HepG2 (cell line): Measurements from ENCODE around the gene MSH3. TPM values are rescaled to one million over a fixed set of nuclear protein-coding genes. Genes with fewer than 3 reads are reported as not detected.
A peak's percentile ranks its signal among the peaks of the same experiment; 100 is the strongest.

ENCODE experiments used
- ATAC-seq: fragments of 200-7000 bp; cut with Tn5 transposase; 3 replicates; pipeline ENCODE4 v1.9.1; 2020; ENCODE audit warnings: mild to moderate bottlenecking, moderate library complexity
- BruUV-seq: library from RNA; stranded (reverse); fragments of 400-500 nt; replicated peaks from 2 replicates; lab custom pipeline; 2021; lab: Mats Ljungman, UMichigan
- CTCF ChIA-PET: fragments of 300-600 bp; formaldehyde crosslinking; extraction: SDS; loops from one replicate; lab custom pipeline; 2021; ENCODE audit warnings: low total read pairs, inconsistent platforms, low intra/inter-chr PET ratio; lab: Yijun Ruan, JAX
- POLR2A ChIA-PET: fragments of 350-600 bp; sonication (Branson Sonifier 250); formaldehyde crosslinking; loops from one replicate; lab custom pipeline; 2020; ENCODE audit warnings: antibody characterized with exemption, inconsistent platforms; lab: Yijun Ruan, JAX
- DNase-seq: peaks from one replicate; pipeline ENCODE4 v3.0.0-alpha.2; 2015; ENCODE audit warnings: low spot score
- FAIRE-seq: peaks from 3 replicates; lab custom pipeline; 2011; peaks lifted over from hg19 to GRCh38; lab: Jason Lieb, UNC
- H2AFZ ChIP-seq: one replicate; pipeline ENCODE4 v1.6.1; 2011; ENCODE audit warnings: low read length, inconsistent platforms
- H3K27ac ChIP-seq: fragments of 300-600 bp; 3 replicates; pipeline ENCODE4 v1.8.0; 2011; ENCODE audit warnings: mixed run types, mild to moderate bottlenecking, mixed read lengths, low read length, inconsistent platforms; ENCODE audit not compliant: insufficient read depth; ENCODE audit errors: extremely low read length
- H3K27me3 ChIP-seq, 2 experiments: fragments of 200-600 bp in 1 of 2; 2 replicates in 1 of 2; 3 replicates in 1 of 2; pipeline versions ENCODE4 v1.6.0 to v1.8.0; 2011; ENCODE audit warnings: low read length in 2 of 2, mild to moderate bottlenecking in 2 of 2, moderate library complexity in 2 of 2, inconsistent platforms in 1 of 2; ENCODE audit not compliant: insufficient read depth in 2 of 2, control insufficient read depth in 1 of 2
- H3K36me3 ChIP-seq, 2 experiments: fragments of 200-600 bp in 1 of 2; replicated peaks in 1 of 2; 2 replicates in 1 of 2; 3 replicates in 1 of 2; pipeline versions ENCODE4 v1.5.1 to v1.8.0; 2011; ENCODE audit warnings: low read length in 2 of 2, inconsistent platforms in 1 of 2; ENCODE audit not compliant: insufficient read depth in 2 of 2, control insufficient read depth in 1 of 2
- H3K4me1 ChIP-seq: 2 replicates; pipeline ENCODE4 v1.5.1; 2012; ENCODE audit warnings: low read length, inconsistent platforms; ENCODE audit not compliant: insufficient read depth
- H3K4me2 ChIP-seq: 2 replicates; pipeline ENCODE4 v1.6.0; 2011; ENCODE audit warnings: low read depth, low read length, inconsistent platforms
- H3K4me3 ChIP-seq, 3 experiments: fragments of 200-600 bp in 1 of 3; sonication (generic), shearing (Covaris generic) in 1 of 3; replicated peaks in 1 of 3; 2 replicates each; pipeline ENCODE4 v1.5.1; 2011 to 2016; ENCODE audit warnings: low read length in 3 of 3, inconsistent platforms in 2 of 3, low read depth in 2 of 3, mild to moderate bottlenecking in 2 of 3, control low read depth in 1 of 3, mixed read lengths in 1 of 3; ENCODE audit not compliant: insufficient read depth in 1 of 3
- H3K79me2 ChIP-seq: one replicate; pipeline ENCODE4 v1.6.1; 2011; ENCODE audit warnings: low read length, inconsistent platforms; ENCODE audit not compliant: insufficient read depth
- H3K9ac ChIP-seq: 2 replicates; pipeline ENCODE4 v1.6.0; 2011; ENCODE audit warnings: mild to moderate bottlenecking, low read depth, low read length, inconsistent platforms; ENCODE audit not compliant: insufficient read depth
- H3K9me3 ChIP-seq: 2 replicates; pipeline ENCODE4 v1.5.1; 2012; ENCODE audit warnings: mild to moderate bottlenecking, low read length
- H4K20me1 ChIP-seq: 2 replicates; pipeline ENCODE4 v1.6.0; 2011; ENCODE audit warnings: inconsistent platforms, mild to moderate bottlenecking, low read length, moderate library complexity; ENCODE audit not compliant: insufficient read depth
- CEBPB ChIP-seq: IDR thresholded peaks from 2 replicates; pipeline ENCODE4 v1.6.1; 2011; ENCODE audit warnings: low read depth, low read length, improper control_type of control experiment, borderline replicate concordance
- FOSL2 ChIP-seq: sonication (generic); formaldehyde crosslinking; IDR thresholded peaks from 2 replicates; pipeline ENCODE4 v1.4.0; 2020; ENCODE audit warnings: missing genetic modification reagents
- HNRNPL ChIP-seq: fragments of 200-400 bp; formaldehyde crosslinking; IDR thresholded peaks from 2 replicates; pipeline ENCODE4 v1.6.1; 2017; ENCODE audit warnings: mild to moderate bottlenecking, low read depth, low read length
- SIX1 ChIP-seq: sonication (generic); formaldehyde crosslinking; IDR thresholded peaks from 2 replicates; pipeline ENCODE4 v1.4.0; 2020; ENCODE audit warnings: missing genetic modification reagents, borderline replicate concordance
- SOX6 ChIP-seq, 2 experiments: fragments of 450-650 bp in 1 of 2; sonication (generic) in 1 of 2; formaldehyde crosslinking in 1 of 2; IDR thresholded peaks; 2 replicates each; pipeline versions ENCODE4 v1.4.0 to v1.6.1; 2017 to 2020; ENCODE audit warnings: antibody characterized with exemption in 1 of 2, mild to moderate bottlenecking in 1 of 2, missing genetic modification reagents in 1 of 2
- SP4 ChIP-seq: sonication (generic); formaldehyde crosslinking; IDR thresholded peaks from 2 replicates; pipeline ENCODE4 v1.8.1; 2023; ENCODE audit warnings: mild to moderate bottlenecking, missing genetic modification reagents
- ZFP37 ChIP-seq: sonication (generic); formaldehyde crosslinking; IDR thresholded peaks from 2 replicates; pipeline ENCODE4 v1.4.0; 2020; ENCODE audit warnings: missing genetic modification reagents, borderline replicate concordance
- ZNF644 ChIP-seq: IDR thresholded peaks from 2 replicates; pipeline ENCODE4 v1.6.1; 2016; ENCODE audit warnings: low read depth
- ZNF7 ChIP-seq: IDR thresholded peaks from 2 replicates; pipeline ENCODE4 v1.6.1; 2016; ENCODE audit warnings: missing biosample characterization, missing genetic modification reagents
- ZSCAN30 ChIP-seq: sonication (generic); formaldehyde crosslinking; IDR thresholded peaks from 2 replicates; pipeline ENCODE4 v1.5.0; 2020; ENCODE audit warnings: mild to moderate bottlenecking, missing genetic modification reagents
- WGBS: methylation state at CpG from one replicate; pipeline ENCODE4 v1.1.6; 2017; ENCODE audit warnings: low lambda C conversion rate; 5-methylcytosine and 5-hydroxymethylcytosine counted together
- in situ Hi-C: cut with HindIII; loops from 2 replicates; pipeline ENCODE4 v1.10.0; 2017; ENCODE audit warnings: low pct_unique_long_range_greater_than_20kb; ENCODE audit not compliant: extremely low pct_ligation_motif_present
- intact Hi-C: fragments of 100-400 bp; cut with micrococcal nuclease; formaldehyde crosslinking; loops from one replicate; pipeline ENCODE4 v1.10.0; 2022; ENCODE audit not compliant: unreplicated experiment
- polyA plus RNA-seq, 8 experiments: library from polyadenylated mRNA; depleted of rRNA in 3 of 8; stranded (reverse) in 7 of 8; unstranded in 1 of 8; fragments of >200 nt; fragmentation: Illumina TruSeq in 4 of 8; extraction: Trizol in 4 of 8; gene quantifications; 2 replicates each; pipeline versions ENCODE4 v1.2.1 to v1.2.3, GENCODE V29; 2011 to 2016; ENCODE audit warnings: low read depth in 4 of 8, missing spikeins in 1 of 8, mixed read lengths in 1 of 8; ENCODE audit not compliant: insufficient read depth in 1 of 8
- total RNA-seq, 5 experiments: library from RNA; depleted of rRNA; stranded (reverse); fragments of >200 nt; fragmentation: Illumina TruSeq; extraction: Trizol; gene quantifications; 2 replicates each; pipeline ENCODE4 v1.2.3, GENCODE V29; 2016; ENCODE audit warnings: low read depth in 1 of 5

The MSH3 gene
- total and polyA plus RNA-seq, 2 of the 13 experiments (the other 11 are each of a cell fraction or from before 2014, with no cell fraction given) = 4.0 to 16.4 TPM

GRCh38 chr5:80865551-80865950 is 211.1 kb downstream of the MSH3 start:
- Histone ChIP-seq H3K9ac (no peak overlapping the region), H3K27me3 (no peaks in the 10 kb centered on the region), H3K4me1 (no peaks in the 10 kb centered on the region)
- WGBS = 98% methylated on average over 2 of the region's 2 CpGs
- no peak for TF ChIP-seq ZNF7 (CRISPR knock-in tag)
- TF ChIP-seq FOSL2 (CRISPR knock-in tag) = no peak
- no peak for TF ChIP-seq HNRNPL
- 0 out of 2 replicates have a peak, but pooled peaks have one; percentile 15 for TF ChIP-seq CEBPB
- TF ChIP-seq, all 625 proteins: peak for 1
- no peaks in the 10 kb centered on the region for H3K9me3 ChIP-seq
- H2AFZ ChIP-seq = no peak overlapping the region
- CTCF ChIA-PET = no interaction called here
- FAIRE-seq = no peak
- no peak overlapping the region for H3K27ac ChIP-seq
- intact Hi-C loops (no loop called here), in situ Hi-C loops (no loop called here)
- H3K79me2 ChIP-seq = no peaks in the 10 kb centered on the region
- peaks cover 6 to 21% of the 10 kb centered on the region in 2 experiments; a peak in 4 of 5 replicates for H3K36me3 ChIP-seq
- no peak for DNase-seq
- ATAC-seq = no peak
- H3K4me2 ChIP-seq = no peak overlapping the region
- POLR2A ChIA-PET = no interaction called here
- no TSS peak for BruUV-seq
- no peak overlapping the region for H3K4me3 ChIP-seq
- no peaks in the 10 kb centered on the region for H4K20me1 ChIP-seq

- ChIA-PET CTCF (no interaction called here), POLR2A (no interaction called here)
- no peak overlapping the region for H3K4me3 ChIP-seq
- in situ Hi-C loops (no loop called here), intact Hi-C loops (no loop called here)
- FAIRE-seq (no peak), ATAC-seq (no peak), DNase-seq (no peak)
- H2AFZ ChIP-seq = no peak overlapping the region
- peaks cover 6 to 21% of the 10 kb centered on the region in 2 experiments; a peak in 4 of 5 replicates for H3K36me3 ChIP-seq
- H3K79me2 ChIP-seq = no peaks in the 10 kb centered on the region
- H3K4me1 ChIP-seq = no peaks in the 10 kb centered on the region
- no peaks in the 10 kb centered on the region for H4K20me1 ChIP-seq
- TF ChIP-seq ZFP37 (CRISPR knock-in tag) (no peak), ZSCAN30 (CRISPR knock-in tag) (no peak), SOX6 (IDR thresholded peaks at IDR 0.05) (no peak), SOX6 (CRISPR knock-in tag; IDR thresholded peaks at IDR 0.05) (no peak), SP4 (CRISPR knock-in tag) (no peak), SIX1 (CRISPR knock-in tag) (no peak), ZNF644 (CRISPR knock-in tag) (no peak)
- no peak overlapping the region for H3K4me2 ChIP-seq
- no TSS peak for BruUV-seq
- no peak overlapping the region for H3K27ac ChIP-seq
- no peaks in the 10 kb centered on the region for H3K9me3 ChIP-seq
- H3K27me3 ChIP-seq = no peaks in the 10 kb centered on the region
- no peak overlapping the region for H3K9ac ChIP-seq
- WGBS = 96% methylated on average over 2 of the region's 2 CpGs
Measured at GRCh38 chr5:80866371-80866770, 211.9 kb downstream of the MSH3 start.
